PC-3 (cell line): ENCODE measurements around the gene ASB18. TPM values are rescaled to one million over a fixed set of nuclear protein-coding genes. Genes with fewer than 3 reads are reported as not detected.

Source experiments
- ATAC-seq: fragments of 200-7000 bp; cut with Tn5 transposase; 2 replicates; pipeline ENCODE4 v1.9.1; 2020; ENCODE audit warnings: mild to moderate bottlenecking, moderate library complexity
- BruUV-seq: library from RNA; stranded (reverse); fragments of 400-500 nt; replicated peaks from 2 replicates; lab custom pipeline; 2021; lab: Mats Ljungman, UMichigan
- CTCF ChIA-PET: fragments of 300-600 bp; sonication (Branson Sonifier 250); formaldehyde crosslinking; loops from one replicate; lab custom pipeline; 2022; ENCODE audit warnings: antibody characterized with exemption; lab: Charles Lee
- POLR2A ChIA-PET: fragments of 300-600 bp; sonication (Branson Sonifier 250); formaldehyde crosslinking; loops from one replicate; lab custom pipeline; 2022; ENCODE audit warnings: antibody characterized with exemption; ENCODE audit not compliant: unreplicated experiment; lab: Charles Lee
- DNase-seq: peaks from one replicate; pipeline ENCODE4 v3.0.0-alpha.2; 2015
- H2AFZ ChIP-seq: fragments of 300-600 bp; sonication (generic); 2 replicates; pipeline ENCODE4 v1.6.0; 2016; ENCODE audit warnings: antibody characterized with exemption, low read length
- H3F3A ChIP-seq: fragments of 300-600 bp; sonication (generic); one replicate; pipeline ENCODE4 v1.6.0; 2017; ENCODE audit warnings: antibody characterized with exemption, low read length, control low read depth, mild to moderate bottlenecking; ENCODE audit not compliant: unreplicated experiment
- H3K27ac ChIP-seq: fragments of 300-600 bp; sonication (generic); 2 replicates; pipeline ENCODE4 v1.5.1; 2016; ENCODE audit warnings: mild to moderate bottlenecking, low read length
- H3K27me3 ChIP-seq: fragments of 300-600 bp; sonication (generic); 2 replicates; pipeline ENCODE4 v1.6.1; 2016; ENCODE audit warnings: low read length, mixed read lengths
- H3K36me3 ChIP-seq: fragments of 300-600 bp; sonication (generic); 2 replicates; pipeline ENCODE4 v1.6.1; 2016; ENCODE audit warnings: low read depth, mixed run types, low read length, mixed read lengths
- H3K4me1 ChIP-seq: fragments of 300-600 bp; sonication (generic); 2 replicates; pipeline ENCODE4 v1.5.1; 2016; ENCODE audit warnings: low read length; ENCODE audit not compliant: insufficient read depth
- H3K4me2 ChIP-seq: fragments of 300-600 bp; sonication (generic); 2 replicates; pipeline ENCODE4 v1.6.0; 2016; ENCODE audit warnings: low read length
- H3K4me3 ChIP-seq: fragments of 300-600 bp; sonication (generic); 2 replicates; pipeline ENCODE4 v1.5.1; 2016; ENCODE audit warnings: mild to moderate bottlenecking, low read length, mixed read lengths
- H3K79me2 ChIP-seq: fragments of 300-600 bp; sonication (generic); 2 replicates; pipeline ENCODE4 v1.6.1; 2017; ENCODE audit warnings: low read length, mixed read lengths
- H3K9ac ChIP-seq: fragments of 300-600 bp; sonication (generic); 2 replicates; pipeline ENCODE4 v1.6.0; 2016; ENCODE audit warnings: mild to moderate bottlenecking, low read length
- H3K9me2 ChIP-seq: fragments of 300-600 bp; sonication (generic); replicated peaks from 2 replicates; pipeline ENCODE4 v1.6.1; 2016; ENCODE audit warnings: mixed run types, low read length, mixed read lengths
- H3K9me3 ChIP-seq: fragments of 300-600 bp; sonication (generic); 2 replicates; pipeline ENCODE4 v1.6.1; 2016; ENCODE audit warnings: low read length, mixed read lengths
- H4K20me1 ChIP-seq: fragments of 300-600 bp; sonication (generic); 2 replicates; pipeline ENCODE4 v1.6.1; 2016; ENCODE audit warnings: low read length, mixed read lengths
- EZH2 ChIP-seq: fragments of 300-600 bp; sonication (generic); IDR thresholded peaks from one replicate; pipeline ENCODE4 v1.6.1; 2017; ENCODE audit warnings: antibody characterized with exemption, mild to moderate bottlenecking, low read length; ENCODE audit not compliant: unreplicated experiment
- EZH2phosphoT487 ChIP-seq: fragments of 300-600 bp; sonication (generic); IDR thresholded peaks from 2 replicates; pipeline ENCODE4 v1.6.1; 2018; ENCODE audit warnings: mild to moderate bottlenecking, antibody characterized with exemption, low read length, borderline replicate concordance
- intact Hi-C: fragments of 100-400 bp; cut with micrococcal nuclease; formaldehyde crosslinking; loops from 2 replicates; pipeline ENCODE4 v1.9.0; 2023
- total RNA-seq: library from RNA; depleted of rRNA; stranded (reverse); fragments of >200 nt; gene quantifications from 2 replicates; pipeline ENCODE4 v1.2.3, GENCODE V29; 2014
- TF ChIP-seq, protein P1 (sequence below): fragments of 300-600 bp; sonication (generic); conservative IDR thresholded peaks from 2 replicates; pipeline ENCODE4 v1.5.1; 2017; ENCODE audit warnings: antibody characterized with exemption, low read depth, mild to moderate bottlenecking, low read length

Gene ASB18
- total RNA-seq, 1 experiment from 2014 or later: 0.15 TPM

DNA sequence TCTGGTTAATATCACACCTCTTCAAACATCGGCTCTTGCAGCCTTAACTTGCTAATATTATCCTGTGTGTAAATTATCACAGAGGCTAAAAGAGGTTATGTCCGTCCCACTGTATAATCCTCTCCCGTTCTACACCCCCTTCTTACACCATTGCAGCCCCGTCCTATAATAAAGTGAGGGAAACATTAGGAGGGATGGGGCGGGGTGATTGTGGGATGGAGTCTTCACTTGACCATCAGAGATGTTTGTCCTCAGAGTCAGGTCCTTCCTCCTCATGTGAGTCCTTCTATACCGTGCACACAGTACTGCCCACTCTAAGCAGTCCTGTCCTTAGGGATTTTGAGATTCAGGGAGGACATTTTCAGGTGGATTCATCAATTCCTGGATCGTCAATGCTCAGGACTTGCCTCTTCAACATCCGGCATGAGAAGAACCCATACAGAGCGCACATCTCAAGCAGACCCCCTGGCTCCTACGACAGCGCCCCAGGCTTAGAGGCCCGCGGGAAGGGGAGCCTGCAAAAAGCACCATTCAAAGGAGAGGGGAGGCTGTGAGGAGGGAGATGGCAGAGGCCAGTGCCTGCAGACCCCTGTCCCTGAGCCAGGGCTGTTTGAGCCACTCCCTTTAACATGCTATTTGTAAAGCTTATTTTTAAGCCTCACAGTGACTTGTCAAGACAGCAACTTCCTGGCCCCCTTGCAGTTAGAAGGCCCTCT, 42.8 kb upstream of the ASB18 start:
- no peak overlapping the region for H3K4me3 ChIP-seq
- TF ChIP-seq, protein P1, sequence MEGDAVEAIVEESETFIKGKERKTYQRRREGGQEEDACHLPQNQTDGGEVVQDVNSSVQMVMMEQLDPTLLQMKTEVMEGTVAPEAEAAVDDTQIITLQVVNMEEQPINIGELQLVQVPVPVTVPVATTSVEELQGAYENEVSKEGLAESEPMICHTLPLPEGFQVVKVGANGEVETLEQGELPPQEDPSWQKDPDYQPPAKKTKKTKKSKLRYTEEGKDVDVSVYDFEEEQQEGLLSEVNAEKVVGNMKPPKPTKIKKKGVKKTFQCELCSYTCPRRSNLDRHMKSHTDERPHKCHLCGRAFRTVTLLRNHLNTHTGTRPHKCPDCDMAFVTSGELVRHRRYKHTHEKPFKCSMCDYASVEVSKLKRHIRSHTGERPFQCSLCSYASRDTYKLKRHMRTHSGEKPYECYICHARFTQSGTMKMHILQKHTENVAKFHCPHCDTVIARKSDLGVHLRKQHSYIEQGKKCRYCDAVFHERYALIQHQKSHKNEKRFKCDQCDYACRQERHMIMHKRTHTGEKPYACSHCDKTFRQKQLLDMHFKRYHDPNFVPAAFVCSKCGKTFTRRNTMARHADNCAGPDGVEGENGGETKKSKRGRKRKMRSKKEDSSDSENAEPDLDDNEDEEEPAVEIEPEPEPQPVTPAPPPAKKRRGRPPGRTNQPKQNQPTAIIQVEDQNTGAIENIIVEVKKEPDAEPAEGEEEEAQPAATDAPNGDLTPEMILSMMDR: no peak
- TF ChIP-seq EZH2 (no peak), EZH2phosphoT487 (no peak)
- BruUV-seq: no TSS peak
- DNase-seq (no peak), ATAC-seq (no peak)
- POLR2A ChIA-PET: interaction anchor here (0.6 kb wide), 1 partner anchor 27 kb away, joined by 3 read pairs; no protein-coding TSS in a partner anchor
- peaks cover 8% of the 10 kb centered on the region for H3K4me1 ChIP-seq
- H3K9me3 ChIP-seq: no peaks in the 10 kb centered on the region
- H3K9ac ChIP-seq: no peak overlapping the region
- H3K36me3 ChIP-seq: no peaks in the 10 kb centered on the region
- CTCF ChIA-PET: interaction anchor here (0.6 kb wide), 1 partner anchor 25 kb away, joined by 3 read pairs; no protein-coding TSS in a partner anchor
- no peak overlapping the region for H3K27ac ChIP-seq
- no peaks in the 10 kb centered on the region for H3F3A ChIP-seq
- peaks cover 6% of the 10 kb centered on the region; the same call in 1 of the 2 replicates for H3K9me2 ChIP-seq
- H3K79me2 ChIP-seq: no peaks in the 10 kb centered on the region
- H3K4me2 ChIP-seq: no peak overlapping the region
- no peaks in the 10 kb centered on the region for H4K20me1 ChIP-seq
- no peak overlapping the region for H2AFZ ChIP-seq
- intact Hi-C loops: no loop called here
- no peaks in the 10 kb centered on the region for H3K27me3 ChIP-seq

DNA sequence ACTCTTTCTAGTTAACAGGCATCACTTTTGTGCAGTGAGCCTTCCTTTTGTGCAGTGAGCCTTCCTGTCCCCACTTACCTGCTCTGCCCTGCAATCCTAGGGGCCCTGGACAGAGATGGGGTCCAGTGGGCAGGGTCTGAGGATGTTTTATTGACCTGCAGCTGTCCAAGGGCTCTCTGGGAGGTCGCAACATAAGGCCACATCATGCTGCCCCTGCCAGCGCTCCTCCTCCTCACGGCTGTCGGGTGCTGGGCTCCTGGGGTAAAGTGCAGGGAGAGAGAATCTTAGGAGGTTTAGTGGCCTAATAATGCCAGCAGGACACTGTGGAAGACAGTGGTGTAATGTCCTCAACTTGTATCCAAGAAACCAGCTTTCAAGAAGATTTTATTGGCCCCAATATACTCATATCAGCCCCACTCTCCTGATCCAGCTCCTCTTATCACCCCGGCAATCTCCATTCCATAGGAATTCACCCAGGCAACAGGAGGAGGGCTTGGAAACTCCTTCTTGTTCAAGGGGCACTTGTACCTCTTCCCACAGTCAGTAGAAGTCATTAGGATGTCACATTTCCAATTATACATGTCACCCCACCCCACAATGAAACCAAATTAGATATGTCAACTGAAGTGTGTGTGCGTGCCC, 41.9 kb upstream of the ASB18 start:
- H3K27me3 ChIP-seq: no peaks in the 10 kb centered on the region
- ChIA-PET POLR2A (no interaction called here), CTCF (no interaction called here)
- H3K79me2 ChIP-seq: no peaks in the 10 kb centered on the region
- H4K20me1 ChIP-seq: no peaks in the 10 kb centered on the region
- ATAC-seq (no peak), DNase-seq (no peak)
- H3F3A ChIP-seq: no peaks in the 10 kb centered on the region
- TF ChIP-seq EZH2: no peak
- H2AFZ ChIP-seq: no peak overlapping the region
- H3K27ac ChIP-seq: no peak overlapping the region
- H3K9me3 ChIP-seq: no peaks in the 10 kb centered on the region
- no peak overlapping the region for H3K9ac ChIP-seq
- H3K9me2 ChIP-seq: peaks cover 6% of the 10 kb centered on the region; the same call in 1 of the 2 replicates
- peaks cover 8% of the 10 kb centered on the region for H3K4me1 ChIP-seq
- H3K4me3 ChIP-seq: no peak overlapping the region
- no peak overlapping the region for H3K4me2 ChIP-seq
- intact Hi-C loops: no loop called here
- no peaks in the 10 kb centered on the region for H3K36me3 ChIP-seq
- no TSS peak for BruUV-seq

DNA sequence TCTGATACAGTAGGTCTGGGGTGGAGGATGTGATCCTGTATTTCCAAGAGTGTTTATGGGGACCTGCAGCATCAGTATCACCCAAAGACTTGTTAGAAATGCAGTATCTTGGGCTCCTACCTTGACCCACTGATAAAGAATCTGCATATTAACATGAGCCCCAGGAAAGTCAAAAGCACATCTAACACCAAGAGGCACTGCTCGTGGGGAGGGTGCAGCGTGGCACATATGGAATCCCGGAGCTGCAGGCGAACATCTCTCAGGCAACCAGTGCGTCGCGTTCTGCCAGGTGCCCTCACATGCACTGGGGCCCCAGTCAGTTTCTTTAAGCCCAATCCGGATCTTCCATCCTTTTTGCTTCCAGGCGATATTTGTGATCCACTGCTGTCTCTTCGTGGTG, 41.3 kb upstream of the ASB18 start:
- Histone ChIP-seq H3K4me2 (no peak overlapping the region), H3K27me3 (no peaks in the 10 kb centered on the region), H3K36me3 (no peaks in the 10 kb centered on the region), H3K4me3 (no peak overlapping the region), H3K9me2 (peaks cover 6% of the 10 kb centered on the region; the same call in 1 of the 2 replicates), H3K9me3 (no peaks in the 10 kb centered on the region), H3F3A (no peaks in the 10 kb centered on the region), H4K20me1 (no peaks in the 10 kb centered on the region), H3K9ac (no peak overlapping the region), H3K27ac (no peak overlapping the region), H2AFZ (no peak overlapping the region), H3K79me2 (no peaks in the 10 kb centered on the region), H3K4me1 (peaks cover 8% of the 10 kb centered on the region)
- no TSS peak for BruUV-seq
- TF ChIP-seq EZH2: no peak
- TF ChIP-seq, protein P1: no peak
- ChIA-PET POLR2A (no interaction called here), CTCF (no interaction called here)
- no peak for DNase-seq
- intact Hi-C loops: no loop called here
- ATAC-seq: no peak
